ENCODE results near the gene CATSPERE.

DNA sequence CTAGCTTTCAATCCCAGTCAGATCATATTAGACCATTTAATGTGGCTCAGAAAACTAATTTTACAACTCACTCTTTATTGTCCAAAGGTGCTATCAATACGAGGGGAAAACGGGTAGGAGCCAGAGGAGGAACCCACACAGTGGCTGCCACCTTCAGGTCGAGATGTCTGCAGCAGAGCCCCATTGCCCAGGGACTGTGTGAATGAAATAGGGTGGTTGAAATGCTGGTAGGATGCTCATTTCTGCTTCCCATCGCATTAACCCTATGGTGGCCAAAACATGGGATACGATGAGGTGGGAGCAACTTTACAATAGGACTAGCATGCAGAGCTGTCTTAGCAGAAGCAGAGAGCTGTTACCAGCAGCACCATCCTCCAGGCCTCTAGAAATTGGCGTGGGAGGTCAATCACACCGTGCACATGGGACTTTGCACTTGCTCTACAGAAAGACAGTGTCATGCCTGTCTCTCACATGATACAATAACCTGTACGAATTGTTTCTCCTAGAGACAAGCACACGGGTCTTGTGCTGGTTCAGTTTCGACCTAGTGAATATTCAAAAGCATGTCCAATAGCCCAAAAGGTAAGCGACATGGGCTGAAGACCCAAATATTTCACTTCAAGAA is 122.4 kb downstream of the CATSPERE start:
- TF ChIP-seq, protein P1, sequence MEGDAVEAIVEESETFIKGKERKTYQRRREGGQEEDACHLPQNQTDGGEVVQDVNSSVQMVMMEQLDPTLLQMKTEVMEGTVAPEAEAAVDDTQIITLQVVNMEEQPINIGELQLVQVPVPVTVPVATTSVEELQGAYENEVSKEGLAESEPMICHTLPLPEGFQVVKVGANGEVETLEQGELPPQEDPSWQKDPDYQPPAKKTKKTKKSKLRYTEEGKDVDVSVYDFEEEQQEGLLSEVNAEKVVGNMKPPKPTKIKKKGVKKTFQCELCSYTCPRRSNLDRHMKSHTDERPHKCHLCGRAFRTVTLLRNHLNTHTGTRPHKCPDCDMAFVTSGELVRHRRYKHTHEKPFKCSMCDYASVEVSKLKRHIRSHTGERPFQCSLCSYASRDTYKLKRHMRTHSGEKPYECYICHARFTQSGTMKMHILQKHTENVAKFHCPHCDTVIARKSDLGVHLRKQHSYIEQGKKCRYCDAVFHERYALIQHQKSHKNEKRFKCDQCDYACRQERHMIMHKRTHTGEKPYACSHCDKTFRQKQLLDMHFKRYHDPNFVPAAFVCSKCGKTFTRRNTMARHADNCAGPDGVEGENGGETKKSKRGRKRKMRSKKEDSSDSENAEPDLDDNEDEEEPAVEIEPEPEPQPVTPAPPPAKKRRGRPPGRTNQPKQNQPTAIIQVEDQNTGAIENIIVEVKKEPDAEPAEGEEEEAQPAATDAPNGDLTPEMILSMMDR (IDR thresholded peaks at IDR 0.05; ENCODE audit: borderline replicate concordance, extremely low read depth, low read length, poor library complexity, severe bottlenecking): no peak
- no peak for TF ChIP-seq EZH2 (IDR thresholded peaks at IDR 0.05; ENCODE audit: borderline replicate concordance, low read depth, low read length, severe bottlenecking)

Measured in DND-41 (cell line).